ENCODE data around the gene NUP43.

Gene NUP43

DNA sequence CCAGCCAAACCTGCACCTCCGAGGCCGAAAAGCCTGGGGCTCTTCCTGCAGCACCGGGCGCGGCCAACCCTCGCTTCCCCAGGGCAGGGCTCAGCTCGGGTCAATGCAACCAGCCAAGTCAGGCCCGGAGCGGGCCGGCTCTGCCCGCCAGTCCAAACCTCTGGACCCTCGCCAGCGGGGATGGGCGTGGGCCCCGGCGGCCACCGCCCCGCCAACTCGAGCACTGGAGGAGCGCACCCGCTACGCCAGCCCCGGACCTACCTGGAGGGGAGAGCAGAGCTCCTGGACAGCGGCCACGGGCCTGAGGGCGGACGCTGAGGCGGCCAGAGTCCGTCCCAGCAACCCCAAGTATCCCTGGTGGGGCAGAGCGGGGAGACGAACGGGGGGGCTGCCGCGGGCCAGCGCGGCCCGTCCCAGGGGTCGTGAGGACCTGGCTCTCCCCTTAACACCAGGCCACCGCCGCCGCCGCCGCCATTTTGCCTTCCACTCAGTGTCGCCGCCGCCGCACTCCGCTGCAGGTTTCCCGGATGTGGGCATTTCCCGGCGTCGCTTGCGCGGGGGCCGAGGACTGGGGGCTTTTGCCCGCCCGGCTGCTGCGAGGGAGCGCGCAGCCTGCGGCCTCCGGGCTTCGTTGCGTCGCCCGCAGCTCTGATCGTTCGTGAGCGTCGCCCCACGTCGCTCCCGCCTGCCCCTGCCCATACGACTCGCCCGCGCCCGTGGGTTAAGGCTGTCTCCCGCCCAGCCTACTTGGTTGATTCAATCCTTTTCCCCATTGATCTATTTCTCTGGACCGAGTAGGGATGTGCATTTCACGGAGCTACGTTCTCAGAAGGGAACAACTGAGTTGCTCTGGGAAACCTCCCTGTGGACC lies 28.5 kb downstream of the NUP43 start, which contains the start of gene LATS1:
TSS of gene LATS1 (minus strand) at position 514 of the 871 bp plus-strand sequence. CDS start 15,975 bp downstream, outside the sequence.
- Histone ChIP-seq H3K27me3 (ENCODE audit: insufficient read depth, poor library complexity, severe bottlenecking) (no peaks in the 10 kb centered on the region), H3K4me1 (ENCODE audit: insufficient read depth, poor library complexity, severe bottlenecking) (peaks cover 7% of the 10 kb centered on the region), H3K9me3 (ENCODE audit: severe bottlenecking) (no peaks in the 10 kb centered on the region), H3K36me3 (ENCODE audit: low read depth) (peaks cover 21% of the 10 kb centered on the region), H3K27ac (ENCODE audit: poor library complexity, severe bottlenecking) (peak within 1 kb of the TSS; percentile 87), H3K4me3 (ENCODE audit: severe bottlenecking) (peak within 1 kb of the TSS; percentile 89)
- ATAC-seq (ENCODE audit: low read depth) = peak; percentile 82
- TF ChIP-seq, protein P1, sequence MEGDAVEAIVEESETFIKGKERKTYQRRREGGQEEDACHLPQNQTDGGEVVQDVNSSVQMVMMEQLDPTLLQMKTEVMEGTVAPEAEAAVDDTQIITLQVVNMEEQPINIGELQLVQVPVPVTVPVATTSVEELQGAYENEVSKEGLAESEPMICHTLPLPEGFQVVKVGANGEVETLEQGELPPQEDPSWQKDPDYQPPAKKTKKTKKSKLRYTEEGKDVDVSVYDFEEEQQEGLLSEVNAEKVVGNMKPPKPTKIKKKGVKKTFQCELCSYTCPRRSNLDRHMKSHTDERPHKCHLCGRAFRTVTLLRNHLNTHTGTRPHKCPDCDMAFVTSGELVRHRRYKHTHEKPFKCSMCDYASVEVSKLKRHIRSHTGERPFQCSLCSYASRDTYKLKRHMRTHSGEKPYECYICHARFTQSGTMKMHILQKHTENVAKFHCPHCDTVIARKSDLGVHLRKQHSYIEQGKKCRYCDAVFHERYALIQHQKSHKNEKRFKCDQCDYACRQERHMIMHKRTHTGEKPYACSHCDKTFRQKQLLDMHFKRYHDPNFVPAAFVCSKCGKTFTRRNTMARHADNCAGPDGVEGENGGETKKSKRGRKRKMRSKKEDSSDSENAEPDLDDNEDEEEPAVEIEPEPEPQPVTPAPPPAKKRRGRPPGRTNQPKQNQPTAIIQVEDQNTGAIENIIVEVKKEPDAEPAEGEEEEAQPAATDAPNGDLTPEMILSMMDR (IDR thresholded peaks at IDR 0.05; ENCODE audit: poor library complexity, severe bottlenecking) = no peak
- peak; percentile 85 for DNase-seq (ENCODE audit: low spot score)

DNA sequence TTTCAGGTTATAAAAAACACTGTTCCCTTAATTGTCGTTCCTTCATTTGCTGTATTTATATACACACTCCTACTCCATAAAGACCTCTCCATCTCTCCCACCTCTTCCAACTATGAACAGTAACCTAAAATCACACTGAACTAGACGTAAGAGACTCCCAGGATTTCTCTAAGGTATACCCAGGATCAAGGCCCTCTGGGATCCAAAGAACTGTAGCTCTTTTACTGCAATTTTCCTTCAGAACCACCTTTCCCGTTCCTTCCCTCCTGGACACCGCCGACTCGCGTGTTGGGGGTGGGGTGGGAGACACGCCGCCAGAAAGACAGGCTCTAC lies 29.1 kb downstream of the NUP43 start:
- no peak for DNase-seq (ENCODE audit: low spot score)
- peak; percentile 3; the same call in 1 of the 3 replicates for ATAC-seq (ENCODE audit: low read depth)
- Histone ChIP-seq H3K27ac (ENCODE audit: poor library complexity, severe bottlenecking) (peak overlapping the region; percentile 87), H3K27me3 (ENCODE audit: insufficient read depth, poor library complexity, severe bottlenecking) (no peaks in the 10 kb centered on the region), H3K9me3 (ENCODE audit: severe bottlenecking) (no peaks in the 10 kb centered on the region), H3K36me3 (ENCODE audit: low read depth) (peaks cover 26% of the 10 kb centered on the region), H3K4me1 (ENCODE audit: insufficient read depth, poor library complexity, severe bottlenecking) (peaks cover 7% of the 10 kb centered on the region), H3K4me3 (ENCODE audit: severe bottlenecking) (peak overlapping the region; percentile 89)
- TF ChIP-seq, protein P1 (IDR thresholded peaks at IDR 0.05; ENCODE audit: poor library complexity, severe bottlenecking) = no peak

DNA sequence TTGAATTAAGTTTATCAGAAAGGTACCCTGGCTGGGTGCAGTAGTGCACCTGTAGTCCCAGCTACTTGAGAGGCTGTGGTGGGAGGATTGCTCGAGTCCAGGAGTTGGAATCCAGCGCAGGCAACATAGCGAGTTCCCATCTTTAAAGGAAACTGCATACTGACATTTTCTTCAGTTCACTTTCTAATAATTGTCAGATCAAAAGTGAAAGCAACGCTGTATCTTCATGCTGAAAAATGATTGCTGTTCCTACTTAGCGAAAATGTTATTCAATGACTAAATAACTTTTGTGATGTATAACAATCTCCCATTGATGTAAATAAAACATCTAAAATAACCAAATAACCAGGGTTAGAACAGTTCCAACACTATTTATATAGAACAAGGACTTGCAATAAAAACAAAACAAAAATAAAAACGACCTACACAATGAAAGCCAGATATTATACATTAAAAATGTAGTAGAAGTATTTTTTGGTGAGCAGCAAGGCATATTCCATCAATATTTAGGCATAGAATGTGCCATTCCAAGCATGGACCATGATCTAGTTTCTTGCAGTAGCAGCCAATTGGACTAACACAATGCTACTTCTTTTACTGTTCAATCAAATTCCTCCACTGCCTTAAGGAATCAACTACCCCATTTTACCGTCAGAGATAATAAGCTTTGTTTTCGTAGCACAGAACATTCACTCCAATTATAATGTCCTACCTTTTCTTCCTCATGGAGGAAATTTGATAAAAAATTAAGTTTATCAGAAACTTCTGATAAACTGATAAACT lies 30.0 kb downstream of the NUP43 start:
- H3K27me3 ChIP-seq (ENCODE audit: insufficient read depth, poor library complexity, severe bottlenecking) = no peaks in the 10 kb centered on the region
- ATAC-seq (ENCODE audit: low read depth) (no peak), DNase-seq (ENCODE audit: low spot score) (no peak)
- H3K4me3 ChIP-seq (ENCODE audit: severe bottlenecking) = peak overlapping the region; percentile 89
- TF ChIP-seq, protein P1 (IDR thresholded peaks at IDR 0.05; ENCODE audit: poor library complexity, severe bottlenecking) = no peak
- H3K4me1 ChIP-seq (ENCODE audit: insufficient read depth, poor library complexity, severe bottlenecking) = peaks cover 7% of the 10 kb centered on the region
- peaks cover 30% of the 10 kb centered on the region for H3K36me3 ChIP-seq (ENCODE audit: low read depth)
- H3K9me3 ChIP-seq (ENCODE audit: severe bottlenecking) = no peaks in the 10 kb centered on the region
- peak overlapping the region; percentile 87 for H3K27ac ChIP-seq (ENCODE audit: poor library complexity, severe bottlenecking)

DNA sequence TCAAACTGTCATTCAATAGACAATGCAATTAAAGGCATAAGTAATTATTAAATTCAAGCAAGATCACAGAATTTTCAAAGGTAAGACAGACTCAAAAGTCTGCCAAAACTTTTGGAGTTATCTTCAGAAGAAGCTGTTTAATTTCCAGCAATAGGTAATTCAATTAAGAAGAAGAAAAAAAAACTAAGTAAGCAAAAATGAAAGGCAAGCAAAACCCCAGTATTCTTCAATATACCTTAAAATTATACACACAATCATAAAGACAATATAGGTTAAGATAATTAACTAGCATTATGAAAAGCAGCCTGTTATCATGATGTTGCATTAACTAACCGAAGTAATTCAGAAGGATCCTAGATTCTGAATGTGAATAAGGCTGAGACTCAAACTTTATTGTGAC lies 31.9 kb downstream of the NUP43 start:
- no peak for DNase-seq (ENCODE audit: low spot score)
- no peak overlapping the region for H3K4me3 ChIP-seq (ENCODE audit: severe bottlenecking)
- ATAC-seq (ENCODE audit: low read depth) = no peak
- peaks cover 30% of the 10 kb centered on the region for H3K36me3 ChIP-seq (ENCODE audit: low read depth)
- H3K27me3 ChIP-seq (ENCODE audit: insufficient read depth, poor library complexity, severe bottlenecking) = no peaks in the 10 kb centered on the region
- TF ChIP-seq, protein P1 (IDR thresholded peaks at IDR 0.05; ENCODE audit: poor library complexity, severe bottlenecking) = no peak
- no peaks in the 10 kb centered on the region for H3K9me3 ChIP-seq (ENCODE audit: severe bottlenecking)
- H3K27ac ChIP-seq (ENCODE audit: poor library complexity, severe bottlenecking) = no peak overlapping the region
- H3K4me1 ChIP-seq (ENCODE audit: insufficient read depth, poor library complexity, severe bottlenecking) = peaks cover 7% of the 10 kb centered on the region

Measured in RWPE2 (cell line).